GM21360 (cell line): ENCODE results near the gene ZNF598.

Experiments
- ATAC-seq: cut with Tn5 transposase; IDR thresholded peaks from one replicate; pipeline ENCODE4 v1.9.1; 2021; ENCODE audit warnings: mild to moderate bottlenecking, moderate library complexity; ENCODE audit not compliant: unreplicated experiment

ZNF598 gene

DNA sequence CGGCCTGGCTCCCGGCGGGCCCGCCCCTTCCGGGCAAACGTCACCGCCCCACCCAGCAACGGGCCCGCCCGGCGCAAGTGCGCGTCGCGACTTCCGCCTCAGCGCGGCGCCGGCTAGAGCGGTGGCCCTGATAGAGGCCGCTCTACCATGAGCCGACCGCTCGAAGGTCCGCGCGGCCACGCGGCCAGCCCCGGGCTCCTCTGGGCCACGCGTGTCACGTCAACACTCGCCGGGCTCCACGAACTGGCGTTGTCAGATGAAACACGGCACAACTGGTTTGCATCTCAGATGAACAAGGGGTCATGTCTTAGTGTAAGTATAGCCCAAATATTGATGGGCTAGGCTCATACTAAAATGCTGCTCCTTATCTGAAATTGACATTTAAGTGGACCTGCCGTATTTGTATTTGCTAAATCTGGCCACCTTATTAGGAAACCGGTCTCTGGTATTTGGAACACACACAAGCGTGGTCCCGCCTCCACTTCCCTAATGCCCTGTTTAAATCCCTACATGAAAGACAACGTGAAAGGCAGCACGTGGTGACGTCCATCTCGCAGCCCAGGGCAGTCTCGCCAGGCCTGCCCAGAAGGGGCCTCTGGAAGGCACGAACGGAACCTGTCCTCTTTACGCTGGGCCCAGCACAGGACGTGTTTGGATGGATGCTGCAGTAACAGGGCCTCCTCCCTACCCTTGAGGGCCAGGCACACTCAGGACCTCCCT lies at the start of gene ZNF598:
ZNF598 (minus strand) TSS at position 31 of the 720 bp plus-strand sequence.
- peak; percentile 82 for ATAC-seq

DNA sequence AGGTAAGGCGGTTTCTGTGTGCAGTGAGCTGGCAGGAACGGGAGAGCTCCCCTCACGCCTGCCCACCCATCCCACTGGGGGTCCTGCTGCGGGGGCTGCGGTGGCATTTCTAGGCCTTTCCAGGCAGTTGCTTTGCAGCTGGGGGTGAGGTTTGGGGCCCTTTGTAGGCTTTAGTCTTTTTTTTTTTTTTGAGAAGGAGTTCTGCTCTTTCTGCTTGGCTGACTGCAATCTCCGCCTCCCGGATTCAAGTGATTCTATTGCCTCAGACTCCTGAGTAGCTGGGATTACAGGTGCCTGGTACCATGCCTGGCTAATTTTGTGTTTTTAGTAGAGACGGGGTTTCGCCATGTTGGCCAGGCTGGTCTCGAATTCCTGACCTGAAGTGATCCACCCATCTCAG lies 49.3 kb upstream of the ZNF598 start:
- no peak for ATAC-seq

DNA sequence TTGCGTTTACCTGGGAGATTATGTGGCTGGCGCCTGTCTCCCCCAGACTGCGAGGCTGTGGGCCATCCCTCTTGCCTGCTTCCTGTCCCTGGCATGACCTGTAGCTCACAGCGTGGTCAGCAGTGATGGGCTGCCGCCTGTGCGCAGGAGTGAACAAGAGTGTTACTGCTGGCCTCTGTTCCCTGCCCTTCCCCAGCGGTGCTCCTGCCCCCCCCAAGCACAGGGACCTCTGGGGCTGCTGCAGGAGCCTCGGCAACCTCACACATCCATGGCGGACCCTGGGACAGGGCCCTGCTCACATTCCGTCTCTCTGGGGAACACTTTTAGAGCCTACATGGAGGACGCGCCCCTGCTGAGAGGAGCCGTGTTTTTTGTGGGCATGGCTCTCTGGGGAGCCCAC lies 48.8 kb upstream of the ZNF598 start:
- ATAC-seq, result no peak

DNA sequence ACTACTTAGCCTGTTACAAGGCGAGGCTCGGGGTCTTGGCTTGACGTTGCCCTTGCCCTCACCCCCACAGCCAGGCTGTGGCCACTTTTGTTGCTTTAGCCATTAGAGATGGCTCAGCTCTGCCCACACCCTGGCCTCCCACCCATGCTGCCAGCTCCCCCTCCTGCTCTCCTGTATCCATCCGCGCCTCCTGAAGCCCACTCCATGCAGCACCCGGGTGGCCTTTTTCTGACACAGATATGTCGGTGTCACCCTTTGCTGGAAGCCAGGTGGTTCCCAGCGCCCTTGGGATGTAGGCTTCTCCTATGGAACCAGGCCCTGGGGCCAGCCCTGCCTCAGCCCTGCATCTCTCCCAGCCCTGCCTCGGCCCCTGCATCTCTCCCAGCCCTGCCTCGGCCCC lies 47.8 kb upstream of the ZNF598 start:
- ATAC-seq, result no peak

DNA sequence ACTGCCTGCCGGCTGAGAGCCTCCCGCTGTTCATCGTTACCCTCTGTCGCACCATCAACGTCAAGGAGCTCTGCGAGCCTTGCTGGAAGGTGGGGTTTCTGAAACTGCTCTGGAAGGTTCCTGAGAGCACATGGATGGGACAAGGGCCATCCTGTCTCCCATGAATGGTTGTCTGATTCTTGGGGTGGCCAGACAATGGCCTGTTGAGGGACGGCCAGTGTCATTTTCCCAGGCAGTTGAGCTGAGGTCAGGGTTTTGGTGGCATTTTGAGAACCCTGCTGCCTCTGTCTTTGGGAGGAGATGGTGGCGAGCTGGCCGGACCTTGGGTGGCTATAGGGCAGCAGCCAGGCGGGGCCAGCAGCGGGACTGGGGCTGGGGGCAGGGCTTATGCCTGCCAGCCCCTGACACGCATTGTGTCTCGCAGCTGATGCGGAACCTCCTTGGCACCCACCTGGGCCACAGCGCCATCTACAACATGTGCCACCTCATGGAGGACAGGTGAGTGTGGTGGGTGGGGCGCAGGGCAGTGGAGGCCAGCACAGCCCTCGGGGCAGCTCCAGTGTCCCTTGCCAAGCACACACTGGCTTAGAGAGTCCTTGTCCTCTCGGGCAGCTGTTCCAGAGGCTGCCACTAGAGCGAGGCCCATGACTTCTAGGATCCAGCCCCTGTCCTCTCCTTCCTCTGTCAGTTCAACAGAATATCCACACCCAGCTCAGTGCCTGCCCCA lies 47.2 kb upstream of the ZNF598 start:
- ATAC-seq, result no peak

DNA sequence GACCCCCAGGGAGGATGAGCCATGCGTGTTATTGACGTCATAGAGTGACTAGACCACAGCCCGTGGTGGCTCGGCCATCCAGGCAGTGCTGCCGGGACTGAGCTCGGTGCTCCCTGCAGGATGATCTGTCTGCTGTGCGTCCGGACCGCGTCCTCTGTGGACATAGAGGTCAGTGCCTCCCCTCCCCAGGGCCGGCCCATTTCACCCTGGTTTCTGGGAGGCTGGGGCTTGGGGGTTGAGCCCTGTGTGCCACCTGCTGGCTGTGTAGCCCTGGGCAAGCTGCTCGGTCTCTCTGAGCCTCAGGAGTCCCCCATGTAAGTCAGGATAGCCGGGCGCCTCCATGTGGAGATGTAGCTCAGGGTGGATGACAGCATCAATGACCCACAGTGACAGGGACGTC lies 46.5 kb upstream of the ZNF598 start:
- no peak for ATAC-seq

DNA sequence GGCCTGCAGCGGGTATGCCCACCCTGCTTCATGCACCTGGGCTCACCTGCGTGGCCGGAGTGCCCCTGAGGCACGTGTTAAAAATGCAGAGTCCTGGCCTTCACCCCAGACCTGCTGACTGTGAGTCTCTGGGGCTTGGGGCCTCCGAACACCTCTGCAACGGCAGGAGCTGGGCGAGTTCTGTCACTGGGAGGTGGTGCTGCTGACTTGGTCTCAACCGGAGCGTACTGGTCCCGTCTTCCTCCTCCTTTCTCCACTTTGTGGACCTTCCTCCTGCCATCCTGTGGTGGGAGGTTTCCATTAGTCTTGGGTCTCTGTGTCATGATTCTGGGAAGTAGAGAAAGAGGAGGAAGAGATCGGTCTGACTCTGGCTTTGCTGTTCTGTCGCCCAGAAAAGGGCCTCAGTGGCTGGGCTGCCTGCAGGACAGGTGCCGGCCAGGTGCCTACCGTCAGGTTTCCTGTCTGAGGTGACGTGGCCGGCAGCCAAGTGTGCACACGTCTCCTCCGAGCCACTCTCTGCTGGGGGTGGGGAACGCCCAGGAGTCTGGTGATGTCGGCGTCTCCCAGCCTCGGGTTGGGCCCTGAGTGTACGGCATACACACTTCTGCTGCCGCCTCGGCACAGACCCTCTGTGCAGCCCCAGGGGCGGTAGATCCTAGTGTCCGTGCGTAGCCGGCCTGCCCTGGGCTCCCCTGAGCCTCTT lies 45.1 kb upstream of the ZNF598 start:
- no peak for ATAC-seq

DNA sequence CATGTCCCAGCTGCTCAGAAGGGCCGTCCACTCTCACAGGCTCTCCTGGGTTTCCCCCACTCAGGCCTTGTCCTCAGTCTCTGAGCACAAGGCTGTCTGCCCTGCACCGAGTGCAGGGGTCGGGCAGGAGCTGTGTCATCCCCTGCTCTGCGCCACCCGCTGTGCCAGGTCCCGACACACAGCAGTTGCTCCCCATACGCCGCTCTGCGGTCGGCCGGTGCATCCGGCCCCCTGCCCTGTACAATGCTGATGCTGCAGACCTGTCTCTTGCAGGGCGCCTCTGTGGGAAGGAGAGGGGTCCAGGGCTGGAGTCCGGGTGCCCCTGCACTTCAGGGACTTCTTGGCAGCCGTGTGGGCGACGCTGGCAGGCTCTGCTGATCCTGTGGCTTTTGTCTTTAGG lies 44.3 kb upstream of the ZNF598 start:
- ATAC-seq, result no peak

DNA sequence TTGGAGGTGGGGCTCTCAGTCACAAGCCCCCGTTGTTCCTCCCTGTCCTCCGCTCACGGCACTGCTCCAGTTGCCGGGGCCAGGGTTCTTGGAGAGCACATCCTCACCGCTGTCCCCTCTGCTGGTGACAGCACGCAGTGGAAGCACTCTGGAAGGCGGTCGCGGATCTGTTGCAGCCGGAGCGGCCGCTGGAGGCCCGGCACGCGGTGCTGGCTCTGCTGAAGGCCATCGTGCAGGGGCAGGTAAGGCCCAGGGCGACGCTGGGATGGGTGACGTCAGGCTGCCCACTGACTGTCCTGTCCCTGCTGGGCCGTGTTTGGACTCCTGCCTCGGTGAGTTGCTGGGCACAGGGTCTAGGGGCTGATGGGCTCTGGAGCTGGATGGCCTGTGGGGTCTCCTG lies 43.6 kb upstream of the ZNF598 start:
- ATAC-seq, result no peak

DNA sequence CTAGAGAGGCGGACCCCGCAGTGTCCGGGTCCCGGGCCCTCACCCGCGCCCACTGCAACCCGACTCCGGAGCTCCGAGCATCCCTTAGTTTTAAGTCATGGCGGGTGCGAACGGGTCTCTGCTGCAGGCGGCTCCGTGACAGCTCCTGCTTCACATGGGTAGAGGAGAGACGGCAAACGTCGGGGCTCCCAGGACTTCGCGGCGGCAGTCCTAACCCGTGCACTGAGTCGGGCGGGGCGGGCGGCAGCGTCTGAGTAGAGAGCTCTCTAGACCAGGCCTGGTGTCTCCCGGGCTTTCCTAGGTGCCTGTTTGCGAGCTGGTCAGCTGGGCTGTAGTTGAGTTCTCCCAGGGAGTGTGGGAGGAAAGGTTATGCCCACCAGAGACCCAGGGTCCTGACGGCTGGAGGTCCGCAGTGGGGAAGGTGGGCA lies 38.5 kb upstream of the ZNF598 start:
- no peak for ATAC-seq

DNA sequence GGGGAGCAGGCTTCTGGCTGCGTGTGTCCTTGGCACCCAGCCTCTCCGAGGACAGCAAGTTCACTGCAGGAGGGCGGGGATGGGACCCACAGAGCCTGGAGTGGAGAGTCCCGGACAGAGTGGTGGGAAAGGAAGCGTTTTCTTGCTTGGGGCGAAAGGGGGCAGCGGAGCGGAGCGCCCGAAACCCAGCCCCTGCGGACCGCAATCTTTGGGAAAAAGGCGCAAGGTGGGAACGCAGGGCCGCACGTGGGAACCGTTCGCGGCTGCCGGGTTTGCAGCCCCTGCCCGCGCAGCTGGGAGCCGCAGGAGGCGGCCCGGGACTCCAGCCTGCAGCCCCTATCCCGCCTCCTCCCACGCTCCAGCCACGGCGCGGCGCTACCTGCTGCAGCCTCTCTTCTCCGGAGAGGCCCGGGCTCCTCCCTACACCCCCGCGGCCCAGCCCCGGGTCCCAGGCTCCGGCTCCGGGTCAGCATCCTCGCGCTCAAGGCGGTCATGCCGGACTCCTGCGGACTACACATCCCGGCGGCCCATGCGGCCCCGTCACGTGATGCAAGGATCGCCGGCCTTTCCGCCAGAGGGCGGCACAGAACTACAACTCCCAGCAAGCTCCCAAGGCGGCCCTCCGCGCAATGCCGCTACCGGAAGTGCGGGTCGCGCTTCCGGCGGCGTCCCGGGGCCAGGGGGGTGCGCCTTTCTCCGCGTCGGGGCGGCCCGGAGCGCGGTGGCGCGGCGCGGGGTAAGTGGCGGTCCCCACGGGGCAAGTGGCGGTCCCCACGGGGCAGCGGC lies 37.9 kb upstream of the ZNF598 start, which contains the start of the genes NTHL1 and TSC2:
NTHL1 (minus strand) TSS at position 505 of the 786 bp plus-strand sequence; CDS start at position 494, 11 bp downstream.
TSC2 (plus strand) TSS at position 656 of the 786 bp plus-strand sequence. CDS start 631 bp downstream, outside the sequence.
- peak; percentile 81 for ATAC-seq

DNA sequence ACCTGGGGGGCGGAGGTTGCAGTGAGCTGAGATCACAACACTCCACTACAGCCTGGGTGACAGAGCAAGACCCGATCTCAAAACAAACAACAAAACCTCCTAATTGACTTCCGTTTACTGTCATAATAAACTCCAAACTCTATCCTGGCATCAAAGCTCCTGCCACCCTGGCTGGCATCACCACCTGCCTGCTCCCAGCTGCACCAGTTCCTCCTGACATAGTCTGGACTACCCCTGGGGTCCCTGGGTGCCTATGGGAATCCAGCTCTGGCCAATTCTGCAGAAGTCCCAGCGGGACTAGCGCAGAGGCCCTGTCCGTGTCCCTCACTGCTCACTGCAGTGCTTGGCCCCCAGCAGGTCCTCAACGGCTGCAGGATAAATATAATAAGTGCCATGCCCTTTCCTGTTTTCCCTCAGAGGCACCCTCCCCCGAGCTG lies 37.3 kb upstream of the ZNF598 start:
- ATAC-seq, result no peak

DNA sequence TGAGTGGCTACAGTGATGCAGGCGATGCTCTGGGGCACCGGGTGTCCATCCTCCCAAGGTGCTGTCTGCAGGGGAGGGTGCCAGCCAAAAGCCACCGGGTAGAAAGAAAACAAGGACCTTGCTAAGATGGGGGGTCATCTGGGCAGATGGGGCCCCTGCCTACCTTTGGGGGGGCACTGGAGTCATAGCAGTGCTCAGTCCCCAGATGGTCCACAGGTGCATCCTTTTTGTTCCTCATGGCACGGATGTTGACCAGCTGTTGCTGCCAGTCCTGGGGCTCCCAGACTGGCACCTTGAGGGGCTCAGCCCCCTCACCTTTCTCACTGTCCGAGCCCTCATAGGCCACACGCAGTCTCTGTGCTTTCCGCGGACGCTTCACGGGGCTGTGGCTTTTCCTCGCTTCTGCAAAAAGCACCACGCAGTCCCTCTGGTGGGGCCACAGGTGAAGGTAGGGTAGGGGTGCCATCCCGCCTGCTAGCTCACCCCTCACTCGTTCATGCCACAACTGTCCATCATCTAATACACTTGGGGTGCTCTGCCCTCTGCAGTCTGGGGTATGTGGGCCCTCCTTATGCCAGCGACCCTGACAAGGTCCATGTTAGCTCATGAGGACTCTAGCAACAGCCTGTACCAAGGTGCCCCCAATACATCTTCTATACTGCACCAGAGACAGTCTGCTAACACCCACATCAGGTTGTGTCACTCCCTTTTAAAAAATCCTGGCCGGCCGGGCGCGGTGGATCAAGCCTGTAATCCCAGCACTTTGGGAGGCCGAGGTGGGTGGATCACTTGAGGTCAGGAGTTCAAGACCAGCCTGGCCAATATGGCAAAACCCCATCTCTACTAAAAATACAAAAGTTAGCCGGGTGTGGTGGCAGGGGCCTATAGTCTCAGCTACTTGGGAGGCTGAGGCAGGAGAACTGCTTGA lies 36.6 kb upstream of the ZNF598 start:
- ATAC-seq, result no peak

DNA sequence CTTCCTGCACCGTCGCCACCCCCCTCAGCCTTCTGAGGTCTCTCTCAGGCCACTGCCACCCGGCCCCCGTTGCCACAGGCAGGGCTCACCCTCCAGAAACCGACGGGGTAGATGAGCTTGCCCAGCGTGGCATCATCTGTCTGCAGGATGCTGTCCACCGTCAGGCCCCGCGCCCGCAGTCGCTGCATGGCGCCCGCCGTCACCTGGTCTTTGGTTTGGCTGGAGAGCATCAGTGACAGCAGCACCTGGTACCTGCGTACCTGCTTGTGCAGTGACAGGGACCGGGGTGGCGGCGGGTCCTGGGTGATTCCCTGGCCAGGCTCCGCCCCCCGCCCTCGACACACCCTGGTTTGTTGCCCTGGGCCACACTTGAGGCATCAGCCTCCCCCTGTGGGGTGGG lies 34.9 kb upstream of the ZNF598 start:
- ATAC-seq, result no peak

DNA sequence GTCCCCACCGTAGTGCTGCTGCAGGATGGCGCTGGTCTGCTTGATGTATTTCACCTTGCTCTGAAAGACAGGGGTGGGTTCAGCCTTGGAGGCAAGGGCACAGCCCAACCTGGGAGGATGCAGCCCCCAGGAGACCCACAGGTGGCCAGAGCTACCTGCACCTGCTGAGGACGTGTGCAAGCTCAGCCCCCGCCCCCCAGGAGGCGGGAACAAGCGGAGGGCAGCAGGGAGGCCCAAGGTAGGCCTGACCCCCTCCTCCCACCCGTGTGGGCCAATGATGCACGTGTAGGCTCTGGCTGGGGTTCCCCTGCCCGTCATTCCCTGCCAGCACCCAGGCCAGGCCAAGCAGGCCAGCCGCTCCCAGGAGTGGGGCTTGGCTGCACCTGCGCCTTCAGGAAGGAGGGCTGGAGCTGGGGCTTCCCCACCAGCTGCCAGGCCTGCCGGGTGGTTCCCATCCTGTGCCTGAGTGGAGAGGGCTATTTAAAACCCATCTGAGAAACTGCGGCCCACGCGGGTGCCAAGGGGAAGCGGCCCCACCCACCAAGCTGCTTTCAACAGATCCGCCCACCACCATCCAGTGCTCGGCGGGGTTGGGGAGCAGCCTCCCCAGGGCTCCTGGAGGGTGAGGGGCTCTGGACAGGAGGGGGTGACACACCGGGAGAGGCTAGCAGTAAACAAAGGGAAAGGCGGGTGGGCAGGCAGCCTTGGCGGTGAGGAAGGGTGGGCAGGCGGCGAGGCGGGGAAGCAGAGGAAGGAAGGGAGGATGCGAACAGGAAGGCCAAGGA lies 34.2 kb upstream of the ZNF598 start:
- no peak for ATAC-seq

DNA sequence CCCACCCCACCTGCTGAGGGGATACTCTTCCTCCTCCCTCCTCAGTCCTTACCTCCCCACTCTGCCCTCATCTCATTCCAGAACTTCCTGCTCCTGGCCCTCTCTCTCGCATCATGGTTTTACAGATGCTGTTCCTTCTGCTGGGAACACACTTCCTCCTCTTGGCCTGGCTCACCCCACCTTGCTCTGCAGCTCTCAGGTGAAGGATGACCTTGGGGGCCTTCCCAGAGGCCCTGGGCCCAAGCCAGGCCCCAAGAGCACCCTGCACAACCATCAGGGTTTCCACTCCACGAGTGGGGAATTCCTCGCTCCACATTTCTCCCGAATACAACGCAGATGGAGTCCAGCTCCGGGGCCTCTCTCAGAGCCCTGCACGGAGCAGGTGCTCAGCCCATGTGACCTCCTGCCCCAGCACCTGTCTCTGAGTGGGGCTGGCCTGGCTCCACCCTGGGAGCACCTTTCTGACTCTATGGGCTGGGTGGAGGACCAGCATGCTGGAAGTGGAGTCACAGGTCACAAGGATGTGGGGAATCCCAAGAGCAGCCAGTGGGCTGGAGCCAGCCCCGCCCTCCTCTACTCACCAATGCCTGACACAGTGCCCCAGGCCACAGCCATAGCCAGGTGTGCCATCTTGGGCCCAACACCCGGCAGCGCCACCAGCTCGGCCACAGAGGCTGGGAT lies 33.5 kb upstream of the ZNF598 start:
- no peak for ATAC-seq

DNA sequence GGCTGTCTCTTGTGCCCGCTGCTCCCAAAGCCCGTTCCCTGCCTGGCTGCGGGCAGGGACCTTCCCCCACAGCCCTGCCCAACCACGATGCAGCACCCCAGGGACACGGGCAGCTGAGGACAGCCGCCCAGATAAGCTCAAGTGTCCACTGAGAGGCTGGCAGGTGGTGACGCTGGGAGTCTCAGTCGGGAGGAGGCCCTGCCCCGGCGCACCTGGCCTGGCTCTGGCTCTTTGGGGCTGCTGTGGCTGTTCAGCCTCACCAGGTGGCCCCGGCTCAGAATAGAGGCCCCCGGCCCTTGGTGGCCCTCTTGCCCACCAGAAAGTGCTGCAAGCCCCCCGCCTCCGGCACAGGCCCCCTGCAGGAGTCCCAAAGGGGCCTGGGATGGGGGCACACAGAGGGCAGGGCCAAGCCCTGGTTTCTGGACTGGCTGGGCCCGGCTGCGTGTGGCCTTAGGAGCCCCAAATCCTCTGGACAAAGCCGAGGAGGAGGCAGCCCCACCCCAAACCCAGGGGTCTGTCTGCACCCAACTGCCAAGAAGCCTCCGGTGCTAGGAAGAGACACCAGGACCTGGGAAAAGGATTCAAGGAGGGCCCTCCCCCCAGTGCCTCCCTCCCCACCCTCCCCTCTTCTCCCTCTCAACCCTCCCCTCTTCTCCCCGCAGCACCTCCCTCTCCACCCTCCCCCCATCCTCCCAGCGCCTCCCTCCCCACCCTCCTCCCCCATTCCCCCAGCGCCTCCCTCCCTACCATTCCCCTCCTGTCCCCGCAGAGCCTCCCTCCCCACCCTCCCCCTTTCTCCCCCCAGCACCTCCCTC lies 32.8 kb upstream of the ZNF598 start:
- ATAC-seq, result no peak
